Amygdala (tissue), 56 donors: ENCODE results near the gene CSNK1A1L.

Experiments used
- DNase-seq, 56 donors: peaks; one replicate each; lab custom pipeline; 2025; lab: John Stamatoyannopoulos, UW

CSNK1A1L gene

DNA sequence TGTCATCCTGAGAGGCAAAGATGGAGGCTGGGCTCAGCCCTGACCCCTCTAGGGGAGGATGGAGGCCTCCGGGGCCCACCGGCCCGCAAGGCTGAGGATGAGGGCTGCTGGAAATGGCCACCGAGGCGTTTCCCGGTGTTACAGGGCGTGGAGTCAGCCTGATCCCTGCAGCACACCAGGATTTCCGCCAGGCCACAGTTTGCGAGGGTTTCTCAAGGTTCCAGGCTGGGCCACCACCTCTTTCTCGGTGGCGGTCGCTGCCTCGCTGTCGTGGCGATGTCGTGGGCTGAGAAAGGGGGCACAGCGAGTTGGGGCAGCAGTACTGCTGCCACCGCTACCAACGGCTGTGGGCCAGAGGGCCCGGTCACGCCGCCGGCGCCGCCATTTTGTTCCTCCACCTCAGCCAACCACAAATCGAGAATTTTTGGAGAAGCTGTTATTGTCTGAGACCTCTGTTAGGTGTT, at the start of gene CSNK1A1L:
CSNK1A1L (minus strand) TSS at position 414 of the 464 bp plus-strand sequence; CDS start at position 6, 408 bp downstream.
- no peak for DNase-seq

DNA sequence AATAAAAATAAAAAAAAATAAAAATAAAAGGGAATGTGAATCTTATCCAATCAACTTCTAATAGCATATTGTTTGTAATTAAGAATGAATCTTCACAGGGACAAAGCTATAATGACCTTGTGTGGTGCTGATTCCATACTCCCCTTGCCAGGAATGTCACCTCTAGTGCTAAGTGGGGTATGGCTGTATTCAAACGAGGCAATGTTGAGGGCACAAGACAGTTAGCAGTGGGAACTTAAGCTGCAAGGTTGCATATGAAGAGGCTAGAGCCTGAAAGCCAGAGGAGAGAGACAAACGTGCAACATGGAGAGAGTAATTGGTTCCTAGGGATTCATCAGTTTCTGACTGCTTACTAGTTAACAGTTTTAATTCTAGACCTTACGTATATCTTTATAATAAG, 43.9 kb upstream of the CSNK1A1L start:
- no peak for DNase-seq

DNA sequence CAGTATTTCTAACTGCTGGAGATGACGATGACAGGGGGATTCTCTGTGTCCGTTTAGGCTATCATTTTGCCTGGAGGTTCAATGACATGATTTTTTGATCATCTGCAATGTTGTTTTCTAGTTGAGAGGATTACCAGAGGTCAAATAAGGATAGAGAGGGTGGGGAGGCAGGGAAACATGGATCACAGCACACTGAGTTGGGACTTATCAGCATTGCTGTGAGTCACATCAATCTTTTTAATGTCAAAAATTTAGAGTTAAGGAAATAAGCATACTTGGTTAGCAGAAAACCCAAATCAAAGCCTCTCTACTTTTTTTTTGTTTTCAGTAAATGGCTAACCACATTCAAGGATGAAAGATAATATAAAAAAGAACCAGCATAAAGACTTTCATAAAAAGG, 43.0 kb upstream of the CSNK1A1L start:
- no peak for DNase-seq

DNA sequence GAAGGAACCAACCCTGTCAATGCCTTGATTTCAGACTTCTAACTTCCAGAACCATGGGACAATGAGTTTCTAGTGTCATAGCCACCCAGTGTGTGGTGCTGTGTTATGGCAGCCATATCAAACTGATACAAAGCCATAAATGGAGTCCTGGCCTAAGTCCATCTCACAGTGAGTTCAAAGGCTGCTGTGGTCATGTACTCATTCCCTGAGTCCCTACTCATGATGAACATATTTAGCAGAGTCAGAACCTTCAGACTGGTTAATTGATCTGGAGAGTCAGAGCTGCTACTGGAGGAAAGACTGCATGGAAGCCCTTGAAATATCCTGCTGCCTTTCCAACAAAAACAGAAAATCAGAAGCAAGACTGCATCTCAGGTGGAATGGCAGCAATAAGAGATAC, 39.2 kb upstream of the CSNK1A1L start:
- no peak for DNase-seq

DNA sequence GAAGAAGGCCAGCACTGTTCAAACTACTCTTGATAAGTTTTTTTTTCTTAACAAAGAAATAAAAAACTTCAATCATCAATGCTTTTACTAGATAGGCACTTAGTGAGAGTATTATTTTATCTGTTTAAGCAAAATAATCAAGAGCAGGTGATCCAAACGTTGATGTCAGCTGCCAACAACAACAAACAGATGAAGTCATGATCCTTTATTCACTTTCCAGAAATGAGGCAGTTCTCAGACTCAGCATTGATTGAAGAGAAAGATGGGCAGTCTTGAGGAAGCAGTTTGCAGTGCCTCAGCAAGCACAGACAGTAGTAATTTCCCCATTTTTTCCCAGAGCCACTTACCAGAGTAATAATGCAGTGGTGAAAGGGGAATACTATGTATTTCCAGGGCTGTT, 38.4 kb upstream of the CSNK1A1L start:
- DNase-seq, result no peak

DNA sequence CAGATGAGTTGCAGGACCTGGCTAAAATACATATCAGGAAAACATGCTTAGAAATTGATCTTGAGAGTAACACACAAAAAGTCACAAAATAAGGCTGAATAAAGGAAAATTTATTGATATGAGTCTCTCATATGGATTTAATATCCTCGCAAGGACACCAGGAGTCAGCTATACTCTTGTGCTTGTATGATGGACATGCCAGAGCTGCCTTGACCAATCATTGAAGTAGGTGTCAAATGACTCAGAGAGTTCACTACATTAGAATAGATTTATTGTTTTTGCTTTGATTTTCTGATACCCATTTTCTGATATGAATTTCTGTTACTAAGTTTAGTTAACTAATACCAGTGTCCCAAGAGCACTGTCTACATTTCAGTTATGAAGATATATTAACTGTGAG, 37.4 kb upstream of the CSNK1A1L start:
- no peak for DNase-seq

DNA sequence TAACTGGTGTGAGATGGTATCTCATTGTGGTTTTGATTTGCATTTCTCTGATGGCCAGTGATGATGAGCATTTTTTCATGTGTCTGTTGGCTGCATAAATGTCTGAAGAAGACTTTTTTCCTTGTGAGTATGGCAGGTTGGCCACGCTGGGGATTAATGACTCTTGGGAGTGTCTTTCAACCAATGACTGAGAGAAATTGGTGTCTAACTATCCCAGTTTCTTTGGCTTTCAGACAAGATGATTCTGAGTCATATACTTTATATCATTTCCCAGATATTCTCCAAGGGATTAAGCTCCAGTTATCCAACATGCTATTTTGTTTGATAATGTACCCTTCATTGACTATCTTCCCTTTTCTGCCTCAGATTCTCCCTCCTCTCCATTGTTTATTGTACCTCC, 35.5 kb upstream of the CSNK1A1L start:
- no peak for DNase-seq

DNA sequence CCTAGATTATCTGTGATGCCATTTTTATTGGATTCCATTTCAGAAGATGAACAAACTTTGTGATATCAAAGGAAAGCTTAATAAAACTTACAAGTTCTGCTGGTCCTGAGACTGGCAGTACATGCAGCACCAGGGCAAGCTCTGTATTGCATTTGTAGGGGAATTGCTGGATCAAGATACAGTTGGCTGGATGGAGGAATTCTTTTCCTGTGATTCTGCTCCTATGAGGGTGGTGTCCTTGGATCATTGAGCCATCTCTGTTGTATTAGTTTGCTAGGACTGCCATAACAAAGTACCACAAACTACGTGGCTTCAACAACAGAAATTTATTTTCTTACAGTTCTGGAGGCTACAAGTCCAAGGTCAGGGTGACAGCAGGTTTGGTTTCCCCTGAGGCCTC, 33.9 kb upstream of the CSNK1A1L start:
- no peak for DNase-seq

DNA sequence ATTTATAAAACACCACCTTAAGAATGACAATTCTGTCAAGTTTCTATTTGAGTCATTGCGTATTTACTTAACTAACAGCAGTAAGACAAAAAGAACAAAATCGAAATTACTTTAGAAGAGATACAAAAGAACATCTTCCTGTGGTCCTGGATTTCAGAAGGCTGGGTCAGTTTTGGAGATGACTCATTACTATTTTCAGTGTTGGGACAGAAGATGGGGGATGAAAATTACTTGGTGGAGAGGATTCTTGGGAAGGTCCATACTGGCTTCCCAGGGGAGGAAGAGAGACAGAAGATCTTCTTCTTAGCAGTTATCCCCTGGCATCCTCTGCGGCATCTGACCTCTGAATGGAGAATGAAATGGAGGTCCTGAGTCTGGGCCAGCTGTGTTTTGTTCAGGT, 33.5 kb upstream of the CSNK1A1L start:
- DNase-seq, result no peak

DNA sequence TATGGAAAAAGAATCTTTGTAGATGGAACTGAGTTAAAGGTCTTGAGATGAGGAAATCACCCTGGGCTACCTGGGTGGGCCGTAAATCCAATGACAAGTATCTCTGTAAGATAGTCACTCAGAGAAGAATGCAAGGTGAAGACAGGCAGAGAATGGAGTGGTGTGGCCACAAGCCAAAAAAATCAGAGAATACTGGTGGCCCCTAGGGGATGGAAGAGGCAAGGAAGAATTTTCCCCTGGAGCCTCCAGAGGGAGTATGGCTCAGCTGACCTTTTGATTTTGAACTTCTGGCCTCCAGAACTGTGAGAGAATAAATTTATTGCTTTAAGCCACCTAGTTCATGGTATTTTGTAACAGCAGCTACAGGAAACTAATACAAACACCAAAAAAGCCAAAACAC, 32.7 kb upstream of the CSNK1A1L start:
- DNase-seq, result no peak

DNA sequence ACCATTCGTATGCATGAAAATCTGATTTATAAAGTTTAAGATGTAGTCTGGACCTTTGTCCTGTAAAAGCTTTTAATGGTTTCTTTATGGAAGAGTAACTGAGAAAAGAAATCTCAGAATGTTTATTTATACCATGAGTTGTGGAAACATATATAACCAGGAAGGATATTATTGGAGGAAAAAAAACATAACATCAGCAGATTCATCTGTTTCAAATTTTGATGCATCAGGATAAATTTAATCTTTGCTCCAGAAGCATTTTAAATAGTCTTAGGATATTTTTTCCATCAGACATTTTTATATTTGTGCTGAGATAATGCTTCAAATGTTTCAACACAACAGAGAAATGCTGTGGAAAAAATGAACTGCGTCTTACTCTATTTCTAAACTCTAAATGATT, 31.2 kb upstream of the CSNK1A1L start:
- DNase-seq, result no peak

DNA sequence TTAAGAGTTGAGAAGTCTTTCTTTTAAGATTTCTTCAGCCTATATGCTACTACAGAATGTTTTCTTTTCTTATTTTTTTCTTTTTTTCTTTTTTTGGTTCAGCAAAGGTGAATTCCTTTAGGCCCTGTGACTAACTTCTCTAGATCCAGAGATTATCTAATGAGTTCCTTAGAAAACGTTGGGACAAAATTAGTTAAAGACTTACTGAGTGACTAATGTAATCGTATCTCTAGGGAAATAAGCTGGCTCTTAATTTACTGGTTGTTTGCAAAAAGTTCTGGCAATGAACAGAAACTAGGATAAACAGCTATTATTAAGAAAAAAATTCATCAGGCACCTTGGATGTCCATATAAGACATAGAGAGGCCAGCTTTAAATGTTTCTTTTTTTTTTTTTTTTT, 30.7 kb upstream of the CSNK1A1L start:
- DNase-seq, result no peak

DNA sequence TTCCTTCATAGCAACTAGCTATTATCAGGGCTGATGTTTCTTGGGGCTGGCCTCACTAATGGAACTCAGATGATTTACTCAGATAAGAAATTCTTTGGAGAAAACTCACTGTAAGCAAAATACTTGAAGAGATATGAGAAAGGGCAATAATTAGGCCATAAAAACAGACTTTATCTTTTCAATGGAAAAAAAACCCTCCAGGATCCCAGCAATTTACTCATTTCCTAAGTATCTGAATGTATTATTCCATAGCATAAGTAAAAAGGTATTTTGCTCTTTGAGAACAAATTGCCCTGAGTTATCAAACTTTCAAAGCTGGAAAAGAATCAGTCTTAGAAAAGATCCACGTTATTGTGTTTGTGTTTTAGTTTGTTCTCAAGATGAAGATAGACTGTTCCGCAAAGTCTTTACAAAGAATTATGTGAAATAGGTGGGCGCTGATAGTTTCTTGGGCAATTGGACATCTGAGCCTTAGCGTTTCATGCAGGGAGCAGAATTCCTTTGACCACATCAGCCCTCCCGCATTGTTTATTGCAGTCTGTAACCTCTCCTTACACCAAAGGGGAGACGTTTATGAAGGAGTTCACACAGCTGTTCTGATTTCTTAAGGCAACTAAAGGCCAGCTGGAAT, 29.1 kb upstream of the CSNK1A1L start:
- DNase-seq, result no peak

DNA sequence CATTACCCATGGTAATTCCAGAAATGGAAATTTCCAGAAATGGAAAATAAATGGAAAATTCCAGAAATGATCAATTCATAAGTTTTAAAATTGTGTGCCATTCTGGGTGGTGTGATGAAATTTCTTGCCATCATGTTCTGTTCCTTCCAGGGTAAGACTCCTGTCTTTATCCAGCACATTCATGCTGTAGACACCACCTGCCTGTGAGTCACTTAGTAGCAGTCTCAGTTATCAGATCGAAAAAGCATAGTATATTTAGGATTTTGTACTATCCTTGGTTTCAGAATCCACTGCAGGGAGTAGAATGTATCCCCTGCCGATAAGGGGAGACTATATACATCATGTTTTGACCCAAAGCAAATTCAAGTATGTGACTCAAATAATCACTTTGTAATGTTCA, 26.7 kb upstream of the CSNK1A1L start:
- no peak for DNase-seq

DNA sequence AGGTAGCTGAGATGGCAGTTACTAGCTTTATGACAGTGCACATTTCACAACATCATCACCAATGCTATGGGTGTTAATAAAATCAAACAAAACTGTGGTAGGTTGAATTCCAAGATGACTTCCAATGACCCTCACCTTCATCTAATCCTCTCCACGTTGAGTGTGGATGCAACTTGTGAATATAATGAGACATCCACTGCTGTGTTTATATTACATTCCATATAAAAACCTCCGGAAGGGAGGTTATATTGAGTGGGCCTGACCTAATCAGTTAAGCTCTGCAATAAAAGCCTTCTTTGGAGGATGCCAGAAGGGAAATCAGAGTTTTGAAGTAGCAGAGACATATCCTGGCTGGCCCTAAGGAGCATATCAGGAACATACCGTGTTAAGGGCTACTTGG, 25.6 kb upstream of the CSNK1A1L start:
- no peak for DNase-seq

DNA sequence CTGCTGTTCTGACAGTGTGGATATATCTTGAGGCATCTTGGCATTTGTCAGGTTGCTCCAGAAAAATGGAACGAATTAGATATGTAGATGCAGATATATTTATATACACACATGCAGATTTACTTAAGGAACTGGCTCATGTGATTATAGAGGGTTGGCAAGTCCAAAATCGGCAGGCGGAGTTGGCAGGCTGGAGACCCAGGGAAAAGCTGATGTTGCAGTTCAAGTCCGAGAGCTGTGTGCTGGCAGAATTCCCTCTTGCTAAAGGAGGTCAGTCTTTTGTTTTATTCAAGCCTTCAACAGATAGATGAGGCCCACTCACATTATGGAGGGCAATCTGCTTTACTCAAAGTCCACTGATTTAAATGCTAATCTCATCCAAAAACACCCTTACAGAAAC, 24.4 kb upstream of the CSNK1A1L start:
- DNase-seq, result peak in 1 of 56 donors; percentile 13

DNA sequence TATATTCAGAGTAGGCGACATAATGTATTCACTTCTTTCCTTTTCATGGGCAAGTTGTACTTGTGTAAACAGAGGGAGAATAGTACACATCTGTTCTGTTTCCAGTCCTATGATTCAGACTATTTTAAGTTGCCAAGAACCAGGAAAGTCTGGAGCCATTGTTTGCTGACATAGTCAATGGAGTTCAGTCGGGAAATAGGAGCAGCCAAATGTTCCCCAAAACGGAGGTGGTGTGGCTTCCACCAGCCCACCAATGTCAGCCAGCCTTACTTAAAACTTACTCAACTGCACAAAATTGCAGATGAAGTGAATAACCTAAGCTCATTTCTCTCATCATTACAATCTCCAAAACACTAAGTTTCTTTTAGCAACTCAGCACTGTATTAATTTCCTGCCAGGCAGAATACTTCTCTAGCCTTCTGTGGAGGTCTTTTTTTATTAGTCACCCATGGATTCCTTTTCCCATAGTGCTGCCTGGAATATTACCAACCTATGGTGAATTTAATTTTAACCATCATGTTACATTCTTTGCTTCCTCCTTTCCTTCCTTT, 22.3 kb upstream of the CSNK1A1L start:
- DNase-seq, result peak in 24 of 56 donors; percentile 3 to 39 (median 18)

DNA sequence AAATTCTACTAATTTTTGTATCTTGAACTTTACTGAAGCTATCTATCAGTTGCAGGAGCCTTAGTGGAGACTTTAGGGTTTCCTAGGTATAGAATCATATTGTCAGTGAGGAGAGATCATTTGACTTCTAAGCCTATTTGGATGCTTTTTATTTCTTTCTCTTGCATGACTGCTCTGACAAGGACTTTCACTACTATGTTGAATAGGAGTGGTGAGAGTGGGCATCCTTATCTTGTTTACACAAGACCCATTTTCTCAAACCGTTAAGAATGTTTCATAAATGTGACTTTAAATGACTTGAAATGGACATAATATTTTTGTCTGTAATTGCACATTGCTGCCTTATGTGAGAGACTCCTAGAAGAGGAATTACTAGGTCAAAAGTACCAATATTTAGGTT, 17.9 kb upstream of the CSNK1A1L start:
- DNase-seq, result no peak

DNA sequence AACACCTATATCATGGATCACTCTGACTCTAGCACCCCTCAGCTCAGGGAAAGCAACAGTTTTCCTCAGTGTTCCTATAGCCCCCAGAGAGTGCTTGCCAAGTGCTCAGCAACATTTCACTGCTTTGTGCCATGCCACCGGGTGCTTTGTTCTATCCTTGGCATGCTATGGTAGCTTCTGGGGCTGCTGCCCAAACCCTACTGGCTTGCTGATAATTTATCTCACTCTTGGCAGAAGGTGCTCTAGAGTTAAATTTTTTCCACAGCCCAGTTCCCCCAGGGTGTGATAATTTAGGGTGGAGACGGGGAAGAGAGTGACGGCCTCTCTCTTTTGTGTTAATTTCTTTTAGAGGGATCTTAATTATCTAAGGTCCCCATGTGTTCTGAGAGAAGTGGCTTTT, 12.6 kb upstream of the CSNK1A1L start:
- DNase-seq, result peak in 21 of 56 donors; percentile 3 to 48 (median 9)

DNA sequence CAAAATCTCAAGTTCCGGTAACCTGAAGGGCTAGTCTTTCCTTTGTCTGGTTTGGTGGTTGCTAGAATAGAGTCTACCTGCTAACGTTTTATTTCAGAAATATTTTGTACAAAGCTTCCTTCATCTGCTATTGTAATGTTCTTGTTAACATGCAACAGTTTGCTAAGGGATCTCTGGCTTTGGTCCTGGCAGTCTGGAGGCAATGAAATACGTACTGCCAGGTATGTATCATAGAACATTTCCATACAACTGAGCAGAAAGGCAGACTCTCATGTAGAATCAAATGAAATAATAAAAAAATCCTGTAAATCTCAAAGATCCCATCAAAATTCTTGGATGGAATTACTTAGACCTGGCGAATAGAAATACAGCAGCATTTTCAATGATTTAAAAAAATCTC, 8.8 kb upstream of the CSNK1A1L start:
- DNase-seq, result no peak

DNA sequence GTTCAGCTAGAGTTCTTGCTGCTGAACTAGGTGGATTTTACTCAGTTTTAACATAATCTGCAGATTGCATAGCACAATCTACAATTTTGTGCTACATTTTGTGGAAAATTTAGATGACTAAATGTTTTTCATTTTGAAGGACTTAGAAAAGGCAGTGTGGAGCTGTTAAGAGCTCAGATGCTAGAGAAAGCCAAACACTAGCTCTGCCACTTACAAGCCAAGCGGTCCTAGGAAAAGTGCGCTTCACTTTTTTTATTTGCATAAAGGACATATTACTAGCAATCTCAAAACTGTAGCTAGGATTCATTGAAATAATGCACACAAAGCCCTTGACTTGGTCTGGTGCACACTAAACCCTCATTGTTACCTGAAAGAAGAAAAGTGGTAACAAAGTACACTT, 8.1 kb upstream of the CSNK1A1L start:
- no peak for DNase-seq

DNA sequence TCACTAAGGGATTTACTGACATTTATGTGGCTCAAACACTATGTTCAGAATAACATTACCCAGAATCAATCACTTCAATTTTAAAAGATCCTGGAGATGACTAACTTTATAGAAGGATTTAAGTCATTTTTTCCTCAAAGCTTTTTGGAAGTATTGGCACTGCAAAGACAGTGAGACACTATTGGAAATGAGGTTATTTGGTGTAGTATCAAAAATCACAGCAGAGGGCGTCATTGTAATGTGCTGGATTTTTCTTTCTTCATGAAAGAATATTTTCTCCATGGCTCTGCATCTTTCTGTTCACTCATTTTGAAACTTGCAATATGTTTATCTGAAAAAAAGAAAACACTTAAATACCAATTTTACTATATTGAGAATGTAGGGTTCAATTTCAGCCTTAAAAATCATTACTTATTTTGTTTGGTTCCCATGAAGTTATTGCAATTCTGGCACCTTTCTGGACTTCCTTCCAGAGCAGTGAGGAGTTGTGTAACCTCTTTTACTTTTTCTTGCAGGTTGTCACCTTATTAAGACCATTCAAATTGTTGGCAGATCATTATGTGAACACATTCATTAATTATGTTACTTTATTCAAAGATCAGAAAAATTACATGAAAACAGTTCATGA, 3.7 kb upstream of the CSNK1A1L start:
- peak in 3 of 56 donors; percentile 0 to 76 (median 20) for DNase-seq
